Bronchial epithelial cell (primary cell): ENCODE results near the gene TMEM201. TPM values are rescaled to one million over a fixed set of nuclear protein-coding genes. Genes with fewer than 3 reads are reported as not detected.

Experiments used
- DNase-seq: peaks from one replicate; pipeline ENCODE4 v3.0.0-alpha.2; 2010; ENCODE audit warnings: low read depth
- FAIRE-seq: peaks from 2 replicates; lab custom pipeline; 2011; peaks lifted over from hg19 to GRCh38; lab: Jason Lieb, UNC
- H3K27me3 ChIP-seq: 2 replicates; pipeline ENCODE4 v1.5.1; 2011; ENCODE audit warnings: low read length; ENCODE audit not compliant: control insufficient read depth, insufficient read depth
- H3K36me3 ChIP-seq: 2 replicates; pipeline ENCODE4 v1.5.1; 2011; ENCODE audit warnings: low read length; ENCODE audit not compliant: control insufficient read depth, insufficient read depth
- H3K4me3 ChIP-seq: 2 replicates; pipeline ENCODE4 v1.5.1; 2011; ENCODE audit warnings: mild to moderate bottlenecking, low read depth, low read length, control low read depth
- CTCF ChIP-seq: IDR thresholded peaks from 2 replicates; pipeline ENCODE4 v1.5.1; 2011; ENCODE audit warnings: mild to moderate bottlenecking, moderate library complexity, low read length, control low read depth, inconsistent platforms; ENCODE audit not compliant: insufficient read depth, severe bottlenecking
- total RNA-seq: library from RNA; depleted of rRNA; stranded (reverse); fragments of >200 nt; gene quantifications from 2 replicates; pipeline ENCODE4 v1.2.1, GENCODE V29; 2014

Gene TMEM201
- total RNA-seq, 1 donor from 2014 or later: 1.8 TPM

- Histone ChIP-seq H3K27me3 (no peaks in the 10 kb centered on the region), H3K4me3 (no peak overlapping the region), H3K36me3 (peaks cover 21% of the 10 kb centered on the region)
- FAIRE-seq (no peak), DNase-seq (no peak)
- no peak for TF ChIP-seq CTCF
These were observed 12.4 kb downstream of the TMEM201 start for GRCh38 chr1:9600861-9601834.

- DNase-seq: no peak
- H3K4me3 ChIP-seq: no peak overlapping the region
- H3K36me3 ChIP-seq: peaks cover 20% of the 10 kb centered on the region
- H3K27me3 ChIP-seq: no peaks in the 10 kb centered on the region
- no peak for TF ChIP-seq CTCF
- FAIRE-seq: no peak
These were observed 13.5 kb downstream of the TMEM201 start for GRCh38 chr1:9601942-9602793.

- H3K36me3 ChIP-seq: peaks cover 15% of the 10 kb centered on the region
- DNase-seq: no peak
- no peak for TF ChIP-seq CTCF
These were observed 14.1 kb downstream of the TMEM201 start for GRCh38 chr1:9602794-9603167.

GRCh38 chr1:9603307-9603706 is 14.6 kb downstream of the TMEM201 start:
- DNase-seq (no peak), FAIRE-seq (no peak)
- Histone ChIP-seq H3K36me3 (peaks cover 12% of the 10 kb centered on the region), H3K27me3 (no peaks in the 10 kb centered on the region), H3K4me3 (no peak overlapping the region)
- no peak for TF ChIP-seq CTCF

More at GRCh38 chr1:9602794-9603167, 14.1 kb downstream of the TMEM201 start:
- Histone ChIP-seq H3K27me3 (no peaks in the 10 kb centered on the region), H3K4me3 (no peak overlapping the region)
- FAIRE-seq: no peak

GRCh38 chr1:9603766-9604753 is 15.3 kb downstream of the TMEM201 start:
- FAIRE-seq: peak; percentile 18

More at GRCh38 chr1:9603766-9604753, 15.3 kb downstream of the TMEM201 start:
- Histone ChIP-seq H3K27me3 (no peaks in the 10 kb centered on the region), H3K4me3 (no peak overlapping the region), H3K36me3 (peaks cover 12% of the 10 kb centered on the region)
- DNase-seq: no peak
- TF ChIP-seq CTCF: no peak
